ENCODE data around the gene RAB3C. TPM values are rescaled to one million over a fixed set of nuclear protein-coding genes. Genes with fewer than 3 reads are reported as not detected.

Gene RAB3C
- total RNA-seq, 1 donor from 2014 or later: 3.0 TPM

GRCh38 chr5:58640011-58640410, 57.1 kb downstream of the RAB3C start:
- Histone ChIP-seq H3K27me3 (no peaks in the 10 kb centered on the region), H3K27ac (no peak overlapping the region), H3K36me3 (no peaks in the 10 kb centered on the region), H3K4me1 (no peaks in the 10 kb centered on the region), H3K9me3 (no peaks in the 10 kb centered on the region), H3K4me3 (no peak overlapping the region)
- intact Hi-C loops (cut with DNase I): no loop called here
- DNase-seq (ENCODE audit: low spot score in 2 of 2): no peak
- no peak for TF ChIP-seq CTCF (IDR thresholded peaks at IDR 0.05)

GRCh38 chr5:58641533-58641932, 58.7 kb downstream of the RAB3C start:
- Histone ChIP-seq H3K36me3 (no peaks in the 10 kb centered on the region), H3K27ac (no peak overlapping the region), H3K27me3 (no peaks in the 10 kb centered on the region), H3K4me3 (no peak overlapping the region), H3K9me3 (no peaks in the 10 kb centered on the region), H3K4me1 (no peaks in the 10 kb centered on the region)
- no peak for DNase-seq (ENCODE audit: low spot score in 2 of 2)
- TF ChIP-seq CTCF (IDR thresholded peaks at IDR 0.05): no peak
- intact Hi-C loops (cut with DNase I): no loop called here

GRCh38 chr5:58648846-58649245, 66.0 kb downstream of the RAB3C start:
- no peaks in the 10 kb centered on the region for H3K4me1 ChIP-seq
- H3K27me3 ChIP-seq: no peaks in the 10 kb centered on the region
- DNase-seq (ENCODE audit: low spot score in 2 of 2): no peak
- no peaks in the 10 kb centered on the region for H3K36me3 ChIP-seq
- no peaks in the 10 kb centered on the region for H3K9me3 ChIP-seq
- H3K4me3 ChIP-seq: no peak overlapping the region
- no peak overlapping the region for H3K27ac ChIP-seq
- TF ChIP-seq CTCF (IDR thresholded peaks at IDR 0.05): no peak
- intact Hi-C loops (cut with DNase I): no loop called here

GRCh38 chr5:58649716-58650115, 66.8 kb downstream of the RAB3C start:
- no peak overlapping the region for H3K27ac ChIP-seq
- no peaks in the 10 kb centered on the region for H3K36me3 ChIP-seq
- H3K4me3 ChIP-seq: no peak overlapping the region
- H3K27me3 ChIP-seq: no peaks in the 10 kb centered on the region
- no peak for DNase-seq (ENCODE audit: low spot score in 2 of 2)
- no peaks in the 10 kb centered on the region for H3K4me1 ChIP-seq
- TF ChIP-seq CTCF (IDR thresholded peaks at IDR 0.05): no peak
- intact Hi-C loops (cut with DNase I): no loop called here
- no peaks in the 10 kb centered on the region for H3K9me3 ChIP-seq

GRCh38 chr5:58653521-58653920, 70.6 kb downstream of the RAB3C start:
- Histone ChIP-seq H3K9me3 (no peaks in the 10 kb centered on the region), H3K4me1 (no peaks in the 10 kb centered on the region), H3K27me3 (no peaks in the 10 kb centered on the region), H3K4me3 (no peak overlapping the region), H3K36me3 (no peaks in the 10 kb centered on the region), H3K27ac (no peak overlapping the region)
- no peak for DNase-seq (ENCODE audit: low spot score in 2 of 2)
- TF ChIP-seq CTCF (IDR thresholded peaks at IDR 0.05): no peak
- intact Hi-C loops (cut with DNase I): no loop called here

GRCh38 chr5:58666141-58666540, 83.3 kb downstream of the RAB3C start:
- no peaks in the 10 kb centered on the region for H3K4me1 ChIP-seq
- no peak overlapping the region for H3K27ac ChIP-seq
- H3K9me3 ChIP-seq: no peaks in the 10 kb centered on the region
- H3K36me3 ChIP-seq: no peaks in the 10 kb centered on the region
- no peak for TF ChIP-seq CTCF (IDR thresholded peaks at IDR 0.05)
- H3K4me3 ChIP-seq: no peak overlapping the region
- no peak for DNase-seq (ENCODE audit: low spot score in 2 of 2)
- H3K27me3 ChIP-seq: no peaks in the 10 kb centered on the region
- intact Hi-C loops (cut with DNase I): no loop called here
